HEK293 (cell line): Measurements from ENCODE around the gene HOTAIR.

Source experiments
- ATF2 ChIP-seq: fragments of 450-650 bp; formaldehyde crosslinking; IDR thresholded peaks from 2 replicates; pipeline ENCODE4 v1.5.1; 2016; ENCODE audit warnings: missing biosample characterization, missing genetic modification characterization, low read depth
- EGR2 ChIP-seq: fragments of 450-650 bp; formaldehyde crosslinking; IDR thresholded peaks from 2 replicates; pipeline ENCODE4 v1.5.1; 2016; ENCODE audit warnings: low read depth, missing biosample characterization, missing genetic modification characterization
- FEZF1 ChIP-seq: fragments of 450-650 bp; formaldehyde crosslinking; IDR thresholded peaks from 2 replicates; pipeline ENCODE4 v1.5.1; 2016; ENCODE audit warnings: missing biosample characterization, missing genetic modification characterization
- OSR2 ChIP-seq: fragments of 450-650 bp; formaldehyde crosslinking; IDR thresholded peaks from 2 replicates; pipeline ENCODE4 v1.5.1; 2016; ENCODE audit warnings: missing biosample characterization, missing genetic modification characterization
- PATZ1 ChIP-seq: fragments of 450-650 bp; formaldehyde crosslinking; IDR thresholded peaks from 2 replicates; pipeline ENCODE4 v1.5.1; 2016; ENCODE audit warnings: missing biosample characterization, missing genetic modification characterization
- PRDM10 ChIP-seq: fragments of 450-650 bp; formaldehyde crosslinking; IDR thresholded peaks from 2 replicates; pipeline ENCODE4 v1.5.1; 2016; ENCODE audit warnings: missing biosample characterization, missing genetic modification characterization
- REPIN1 ChIP-seq: fragments of 450-650 bp; formaldehyde crosslinking; IDR thresholded peaks from 2 replicates; pipeline ENCODE4 v1.5.1; 2017; ENCODE audit warnings: missing biosample characterization, missing genetic modification characterization, low read depth
- TCF7L2 ChIP-seq: IDR thresholded peaks from 2 replicates; pipeline ENCODE4 v1.6.1; 2011; ENCODE audit warnings: low read depth, mild to moderate bottlenecking, inconsistent platforms, low read length, moderate library complexity, borderline replicate concordance
- ZFHX2 ChIP-seq: fragments of 450-650 bp; formaldehyde crosslinking; conservative IDR thresholded peaks from 2 replicates; pipeline ENCODE4 v1.5.1; 2016; ENCODE audit warnings: missing biosample characterization, missing genetic modification characterization
- ZFP37 ChIP-seq: fragments of 450-650 bp; formaldehyde crosslinking; IDR thresholded peaks from 2 replicates; pipeline ENCODE4 v1.5.1; 2016; ENCODE audit warnings: missing biosample characterization, missing genetic modification characterization
- ZFP41 ChIP-seq: fragments of 450-650 bp; formaldehyde crosslinking; IDR thresholded peaks from 2 replicates; pipeline ENCODE4 v1.5.1; 2016; ENCODE audit warnings: missing biosample characterization, missing genetic modification characterization, borderline replicate concordance
- ZNF140 ChIP-seq: fragments of 450-650 bp; formaldehyde crosslinking; IDR thresholded peaks from 2 replicates; pipeline ENCODE4 v1.5.1; 2016; ENCODE audit warnings: missing biosample characterization, missing genetic modification characterization
- ZNF157 ChIP-seq: fragments of 450-650 bp; formaldehyde crosslinking; IDR thresholded peaks from 2 replicates; pipeline ENCODE4 v1.5.1; 2016; ENCODE audit warnings: missing biosample characterization, missing genetic modification characterization
- ZNF354C ChIP-seq: fragments of 450-650 bp; formaldehyde crosslinking; IDR thresholded peaks from 2 replicates; pipeline ENCODE4 v1.5.1; 2016; ENCODE audit warnings: missing biosample characterization, missing genetic modification characterization, low read depth, borderline replicate concordance
- ZNF398 ChIP-seq: fragments of 450-650 bp; formaldehyde crosslinking; IDR thresholded peaks from 2 replicates; pipeline ENCODE4 v1.5.1; 2017; ENCODE audit warnings: missing biosample characterization, missing genetic modification characterization
- ZNF521 ChIP-seq: fragments of 450-650 bp; formaldehyde crosslinking; IDR thresholded peaks from 2 replicates; pipeline ENCODE4 v1.5.1; 2017; ENCODE audit warnings: missing biosample characterization, mild to moderate bottlenecking, missing genetic modification characterization
- ZNF670 ChIP-seq: fragments of 450-650 bp; formaldehyde crosslinking; IDR thresholded peaks from 2 replicates; pipeline ENCODE4 v1.5.1; 2016; ENCODE audit warnings: missing biosample characterization, missing genetic modification characterization, low read depth
- ZNF768 ChIP-seq: fragments of 450-650 bp; formaldehyde crosslinking; IDR thresholded peaks from 2 replicates; pipeline ENCODE4 v1.5.1; 2018; ENCODE audit warnings: missing biosample characterization, mild to moderate bottlenecking, missing genetic modification characterization
- ZNF837 ChIP-seq: fragments of 450-650 bp; formaldehyde crosslinking; IDR thresholded peaks from 2 replicates; pipeline ENCODE4 v1.5.1; 2016; ENCODE audit warnings: missing biosample characterization, missing genetic modification characterization
- ZSCAN16 ChIP-seq: fragments of 450-650 bp; formaldehyde crosslinking; IDR thresholded peaks from 2 replicates; pipeline ENCODE4 v1.5.1; 2016; ENCODE audit warnings: missing biosample characterization, missing genetic modification characterization
- ZXDB ChIP-seq: fragments of 450-650 bp; formaldehyde crosslinking; IDR thresholded peaks from 2 replicates; pipeline ENCODE4 v1.5.1; 2016; ENCODE audit warnings: missing biosample characterization, missing genetic modification characterization
- TF ChIP-seq, protein P1 (sequence below): fragments of 450-650 bp; formaldehyde crosslinking; IDR thresholded peaks from 2 replicates; pipeline ENCODE4 v1.5.1; 2016; ENCODE audit warnings: missing biosample characterization, missing genetic modification characterization, borderline replicate concordance
- TF ChIP-seq, protein P2 (sequence below): fragments of 450-650 bp; formaldehyde crosslinking; IDR thresholded peaks from 2 replicates; pipeline ENCODE4 v1.5.1; 2016; ENCODE audit warnings: missing biosample characterization, missing genetic modification characterization

HOTAIR gene

DNA sequence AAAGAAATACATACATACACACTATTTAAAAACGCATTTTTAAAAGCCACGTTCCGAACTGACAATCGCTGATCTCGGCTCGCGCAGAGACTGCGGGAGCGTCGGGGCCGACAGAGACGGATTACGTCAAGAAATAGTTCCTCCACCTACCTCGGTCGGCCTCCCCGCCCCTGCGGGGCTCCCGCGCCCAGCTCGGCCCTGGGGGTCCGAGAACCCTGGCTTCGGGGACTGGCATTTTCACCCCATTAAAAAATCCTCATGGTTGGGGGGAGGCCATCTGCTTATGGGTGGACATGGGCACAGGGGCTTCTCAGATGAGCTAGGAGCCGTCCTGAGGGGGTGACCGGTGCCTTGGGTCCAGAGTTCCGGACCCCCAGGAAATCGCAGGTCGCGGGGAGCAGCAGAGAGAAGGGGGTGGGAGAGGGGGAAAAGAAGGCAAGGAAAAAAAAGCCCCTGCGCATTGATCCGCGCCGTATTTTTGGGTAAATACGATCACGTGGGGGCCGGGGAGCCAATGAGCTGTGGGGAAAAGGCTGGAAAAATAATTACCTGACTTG, 24.9 kb upstream of the HOTAIR start (continued):
- peak; percentile 34; the same call in 1 of the 2 replicates for TF ChIP-seq EGR2 (tag by site-specific recombination)
- TF ChIP-seq ZFP41 (tag by site-specific recombination) = no peak
- TF ChIP-seq ZNF140 (tag by site-specific recombination) = no peak
- peak; percentile 87 for TF ChIP-seq ZNF398
- TF ChIP-seq FEZF1 (tag by site-specific recombination) = peak; percentile 53
- TF ChIP-seq ZNF157 (tag by site-specific recombination) = no peak
- no peak for TF ChIP-seq ZNF837
- peak; percentile 84 for TF ChIP-seq ATF2 (tag by site-specific recombination)
- TF ChIP-seq ZNF354C (tag by site-specific recombination) = no peak
- TF ChIP-seq TCF7L2 = no peak
- no peak for TF ChIP-seq REPIN1 (tag by site-specific recombination)
- peak; percentile 25 for TF ChIP-seq ZFHX2 (tag by site-specific recombination)
- peak; percentile 98 for TF ChIP-seq ZXDB (tag by site-specific recombination)
- TF ChIP-seq, protein P1, sequence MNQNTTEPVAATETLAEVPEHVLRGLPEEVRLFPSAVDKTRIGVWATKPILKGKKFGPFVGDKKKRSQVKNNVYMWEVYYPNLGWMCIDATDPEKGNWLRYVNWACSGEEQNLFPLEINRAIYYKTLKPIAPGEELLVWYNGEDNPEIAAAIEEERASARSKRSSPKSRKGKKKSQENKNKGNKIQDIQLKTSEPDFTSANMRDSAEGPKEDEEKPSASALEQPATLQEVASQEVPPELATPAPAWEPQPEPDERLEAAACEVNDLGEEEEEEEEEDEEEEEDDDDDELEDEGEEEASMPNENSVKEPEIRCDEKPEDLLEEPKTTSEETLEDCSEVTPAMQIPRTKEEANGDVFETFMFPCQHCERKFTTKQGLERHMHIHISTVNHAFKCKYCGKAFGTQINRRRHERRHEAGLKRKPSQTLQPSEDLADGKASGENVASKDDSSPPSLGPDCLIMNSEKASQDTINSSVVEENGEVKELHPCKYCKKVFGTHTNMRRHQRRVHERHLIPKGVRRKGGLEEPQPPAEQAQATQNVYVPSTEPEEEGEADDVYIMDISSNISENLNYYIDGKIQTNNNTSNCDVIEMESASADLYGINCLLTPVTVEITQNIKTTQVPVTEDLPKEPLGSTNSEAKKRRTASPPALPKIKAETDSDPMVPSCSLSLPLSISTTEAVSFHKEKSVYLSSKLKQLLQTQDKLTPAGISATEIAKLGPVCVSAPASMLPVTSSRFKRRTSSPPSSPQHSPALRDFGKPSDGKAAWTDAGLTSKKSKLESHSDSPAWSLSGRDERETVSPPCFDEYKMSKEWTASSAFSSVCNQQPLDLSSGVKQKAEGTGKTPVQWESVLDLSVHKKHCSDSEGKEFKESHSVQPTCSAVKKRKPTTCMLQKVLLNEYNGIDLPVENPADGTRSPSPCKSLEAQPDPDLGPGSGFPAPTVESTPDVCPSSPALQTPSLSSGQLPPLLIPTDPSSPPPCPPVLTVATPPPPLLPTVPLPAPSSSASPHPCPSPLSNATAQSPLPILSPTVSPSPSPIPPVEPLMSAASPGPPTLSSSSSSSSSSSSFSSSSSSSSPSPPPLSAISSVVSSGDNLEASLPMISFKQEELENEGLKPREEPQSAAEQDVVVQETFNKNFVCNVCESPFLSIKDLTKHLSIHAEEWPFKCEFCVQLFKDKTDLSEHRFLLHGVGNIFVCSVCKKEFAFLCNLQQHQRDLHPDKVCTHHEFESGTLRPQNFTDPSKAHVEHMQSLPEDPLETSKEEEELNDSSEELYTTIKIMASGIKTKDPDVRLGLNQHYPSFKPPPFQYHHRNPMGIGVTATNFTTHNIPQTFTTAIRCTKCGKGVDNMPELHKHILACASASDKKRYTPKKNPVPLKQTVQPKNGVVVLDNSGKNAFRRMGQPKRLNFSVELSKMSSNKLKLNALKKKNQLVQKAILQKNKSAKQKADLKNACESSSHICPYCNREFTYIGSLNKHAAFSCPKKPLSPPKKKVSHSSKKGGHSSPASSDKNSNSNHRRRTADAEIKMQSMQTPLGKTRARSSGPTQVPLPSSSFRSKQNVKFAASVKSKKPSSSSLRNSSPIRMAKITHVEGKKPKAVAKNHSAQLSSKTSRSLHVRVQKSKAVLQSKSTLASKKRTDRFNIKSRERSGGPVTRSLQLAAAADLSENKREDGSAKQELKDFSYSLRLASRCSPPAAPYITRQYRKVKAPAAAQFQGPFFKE (tag by site-specific recombination) = no peak
- no peak for TF ChIP-seq ZNF521 (tag by site-specific recombination)
- TF ChIP-seq PATZ1 (tag by site-specific recombination) = peak; percentile 99
- TF ChIP-seq ZNF768 (tag by site-specific recombination) = no peak
- no peak for TF ChIP-seq ZFP37 (tag by site-specific recombination)
- no peak for TF ChIP-seq ZNF670
- TF ChIP-seq, protein P2, sequence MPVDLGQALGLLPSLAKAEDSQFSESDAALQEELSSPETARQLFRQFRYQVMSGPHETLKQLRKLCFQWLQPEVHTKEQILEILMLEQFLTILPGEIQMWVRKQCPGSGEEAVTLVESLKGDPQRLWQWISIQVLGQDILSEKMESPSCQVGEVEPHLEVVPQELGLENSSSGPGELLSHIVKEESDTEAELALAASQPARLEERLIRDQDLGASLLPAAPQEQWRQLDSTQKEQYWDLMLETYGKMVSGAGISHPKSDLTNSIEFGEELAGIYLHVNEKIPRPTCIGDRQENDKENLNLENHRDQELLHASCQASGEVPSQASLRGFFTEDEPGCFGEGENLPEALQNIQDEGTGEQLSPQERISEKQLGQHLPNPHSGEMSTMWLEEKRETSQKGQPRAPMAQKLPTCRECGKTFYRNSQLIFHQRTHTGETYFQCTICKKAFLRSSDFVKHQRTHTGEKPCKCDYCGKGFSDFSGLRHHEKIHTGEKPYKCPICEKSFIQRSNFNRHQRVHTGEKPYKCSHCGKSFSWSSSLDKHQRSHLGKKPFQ (tag by site-specific recombination) = no peak
- TF ChIP-seq ZSCAN16 (tag by site-specific recombination) = no peak
- no peak for TF ChIP-seq OSR2 (tag by site-specific recombination)
- TF ChIP-seq PRDM10 (tag by site-specific recombination) = peak; percentile 99
